Measurements from ENCODE around the gene MST1.

GRCh38 chr3:49663831-49664230 is 25.4 kb downstream of the MST1 start:
- TF ChIP-seq CTCF (IDR thresholded peaks at IDR 0.05; ENCODE audit: low read length): no peak
- TF ChIP-seq EZH2 (IDR thresholded peaks at IDR 0.05; ENCODE audit: borderline replicate concordance, low read length): no peak
